NCI-H128 (cell line): Measurements from ENCODE around the gene ARHGAP23.
A peak's percentile ranks its signal among the peaks of the same experiment; 100 is the strongest.
"Not testable (repeated sequence)": the region's sequence is repeated elsewhere in the genome, so short reads cannot be mapped to it uniquely, and the experiment has no call there.

Source experiments
- DNase-seq: peaks from one replicate; lab custom pipeline; 2025; ENCODE audit not compliant: unreplicated experiment; lab: John Stamatoyannopoulos, UW

Gene ARHGAP23

DNA sequence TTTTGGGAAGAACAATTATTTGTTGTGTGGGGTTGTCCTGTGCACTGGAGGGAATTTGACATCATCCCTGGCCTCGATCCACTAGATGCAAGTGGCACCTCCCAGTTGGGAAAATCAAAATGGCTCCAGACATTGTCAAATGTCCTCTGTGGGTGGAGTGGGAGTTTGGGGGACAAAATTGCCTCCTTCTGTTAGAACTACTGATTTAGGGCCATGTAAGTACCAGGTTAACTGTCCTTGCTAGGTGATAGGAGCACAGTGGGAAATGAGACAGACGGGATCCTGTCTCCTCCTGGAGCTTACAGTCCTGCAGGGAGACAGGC lies 56.8 kb downstream of the ARHGAP23 start:
- DNase-seq = no peak

DNA sequence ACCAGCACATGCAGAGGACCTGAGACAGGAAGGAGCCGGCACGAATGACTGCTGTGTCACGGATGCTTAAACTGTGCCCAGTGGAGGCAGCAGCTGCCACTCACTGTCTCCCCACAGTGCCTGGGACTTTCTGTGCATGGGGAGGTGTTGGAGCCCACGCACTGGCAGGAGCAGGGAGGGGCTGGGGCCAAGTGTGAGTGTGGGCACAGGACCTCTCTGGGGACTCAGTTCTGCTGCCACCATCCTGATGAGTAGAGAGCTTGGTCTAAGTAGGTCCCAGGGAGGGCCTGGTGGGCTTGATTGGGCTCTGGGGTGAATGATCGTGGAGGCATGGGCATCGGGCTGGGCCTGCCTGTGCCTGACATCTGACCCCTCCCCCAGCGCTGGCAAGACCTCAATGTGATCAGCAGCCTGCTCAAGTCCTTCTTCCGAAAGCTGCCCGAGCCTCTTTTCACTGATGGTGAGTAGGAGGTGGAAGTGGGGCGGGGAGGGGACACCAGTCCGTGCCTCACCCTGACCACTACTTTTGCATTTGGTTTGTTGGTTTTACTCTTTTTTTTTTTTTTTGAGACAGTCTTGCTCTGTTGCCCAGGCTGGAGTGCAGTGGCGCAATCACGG lies 57.5 kb downstream of the ARHGAP23 start:
- DNase-seq = not testable (repeated sequence)

GRCh38 chr17:38489774-38490173 lies 61.5 kb downstream of the ARHGAP23 start:
- DNase-seq = not testable (repeated sequence)

DNA sequence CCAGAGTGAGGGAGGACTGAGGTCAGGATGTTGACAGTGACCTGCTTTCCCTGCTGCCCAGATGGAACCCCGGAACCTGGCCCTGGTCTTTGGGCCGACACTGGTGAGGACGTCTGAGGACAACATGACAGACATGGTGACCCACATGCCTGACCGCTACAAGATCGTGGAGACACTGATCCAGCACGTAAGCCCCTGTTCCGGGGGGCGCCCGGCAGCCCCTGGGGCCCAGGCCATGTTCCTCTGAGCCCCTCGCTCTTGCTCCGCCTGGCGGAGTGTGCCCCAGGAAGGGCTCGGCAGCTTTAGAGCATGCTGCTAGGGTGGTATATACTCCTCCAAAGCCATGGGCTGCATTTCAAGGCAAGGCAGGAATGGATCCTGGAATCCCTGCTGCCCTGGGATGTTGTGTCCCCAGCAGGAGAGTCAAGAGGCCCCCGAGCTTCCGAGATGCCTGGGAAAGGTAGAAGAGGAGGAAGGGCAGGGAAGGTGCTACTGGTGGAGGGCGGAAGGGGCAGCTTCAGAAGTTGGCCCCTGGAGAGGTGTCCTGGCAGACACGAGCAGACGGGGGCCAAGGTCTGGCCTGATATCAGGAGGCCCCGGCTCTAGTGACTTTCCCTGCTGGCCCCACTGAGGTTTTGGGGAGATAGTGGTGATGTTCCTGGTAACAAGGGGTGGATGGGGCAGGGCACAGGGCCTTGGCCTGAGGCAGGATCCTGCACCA lies 63.2 kb downstream of the ARHGAP23 start:
- not testable (repeated sequence) for DNase-seq

DNA sequence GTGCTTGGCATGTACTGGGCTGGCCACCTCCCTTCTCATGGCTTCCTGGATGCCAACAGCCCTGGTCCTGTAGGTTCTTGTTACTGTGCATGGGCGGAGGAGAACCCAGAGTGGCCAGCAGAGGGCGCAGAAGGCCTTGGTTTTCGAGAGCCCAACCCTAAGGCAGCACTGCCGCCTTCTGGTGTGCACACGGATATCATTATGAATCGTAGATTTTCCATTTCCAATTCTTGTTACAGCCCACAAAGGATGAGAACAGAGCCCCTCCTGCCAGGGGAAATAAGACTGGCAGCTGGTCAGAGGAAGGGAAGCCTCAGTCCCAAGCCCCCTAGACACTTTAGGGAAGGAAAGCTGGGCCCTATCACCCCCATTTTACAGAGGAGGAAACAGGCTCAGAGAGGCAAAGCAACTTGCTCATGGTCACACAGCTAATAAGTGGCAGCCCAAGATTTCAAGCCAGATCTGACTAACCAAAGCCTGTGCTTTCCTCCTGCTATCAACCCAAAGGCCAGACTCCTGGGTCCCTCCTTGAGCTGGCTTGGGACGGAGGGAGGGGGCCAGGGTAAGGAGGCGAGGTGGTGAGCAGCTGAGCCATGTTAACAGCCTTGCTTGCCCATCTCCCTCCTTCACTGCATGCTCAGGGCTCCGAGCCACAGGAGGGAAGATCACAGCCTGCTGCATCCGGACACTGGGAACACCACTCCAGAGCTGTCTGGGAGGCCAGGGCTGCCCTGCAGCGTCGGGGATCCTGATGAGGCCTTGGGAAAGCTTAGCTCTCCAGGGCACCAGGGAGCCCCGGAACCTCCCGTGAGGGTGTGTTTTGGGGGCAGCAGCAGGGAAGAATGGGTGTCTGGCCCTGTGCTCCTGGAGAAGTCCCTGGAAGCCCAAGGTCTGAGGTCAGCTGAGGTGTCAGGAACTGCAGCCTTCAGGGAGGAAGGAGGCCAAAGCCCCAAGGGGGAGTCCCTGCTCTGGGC lies 64.1 kb downstream of the ARHGAP23 start:
- peak; percentile 45 for DNase-seq

GRCh38 chr17:38494152-38494551 lies 65.9 kb downstream of the ARHGAP23 start:
- not testable (repeated sequence) for DNase-seq

- not testable (repeated sequence) for DNase-seq
Observed at GRCh38 chr17:38497656-38498055, 69.4 kb downstream of the ARHGAP23 start.

DNA sequence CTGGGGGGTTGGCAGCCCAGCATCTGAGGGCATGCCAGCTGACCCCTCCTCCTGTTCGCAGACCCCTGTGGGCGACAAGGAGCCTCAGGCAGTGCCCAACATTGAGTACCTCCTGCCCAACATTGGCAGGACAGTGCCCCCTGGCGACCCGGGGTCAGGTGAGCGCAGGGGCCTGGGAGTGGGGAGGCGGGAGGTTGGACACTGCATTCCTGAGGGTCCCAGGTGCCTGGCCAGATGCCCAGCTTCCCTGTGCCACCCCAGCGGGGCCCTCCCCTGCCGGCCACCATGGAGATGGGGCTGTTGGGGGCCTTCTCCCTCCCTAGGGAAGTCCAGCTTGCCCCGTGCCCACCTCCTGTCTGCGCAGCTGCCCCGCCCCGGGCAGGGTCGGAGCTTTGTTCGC lies 70.1 kb downstream of the ARHGAP23 start:
- no peak for DNase-seq

- DNase-seq = not testable (repeated sequence)
Observed at GRCh38 chr17:38499230-38499629, 71.0 kb downstream of the ARHGAP23 start.

- DNase-seq = not testable (repeated sequence)
Observed at GRCh38 chr17:38501718-38502117, 73.5 kb downstream of the ARHGAP23 start.

DNA sequence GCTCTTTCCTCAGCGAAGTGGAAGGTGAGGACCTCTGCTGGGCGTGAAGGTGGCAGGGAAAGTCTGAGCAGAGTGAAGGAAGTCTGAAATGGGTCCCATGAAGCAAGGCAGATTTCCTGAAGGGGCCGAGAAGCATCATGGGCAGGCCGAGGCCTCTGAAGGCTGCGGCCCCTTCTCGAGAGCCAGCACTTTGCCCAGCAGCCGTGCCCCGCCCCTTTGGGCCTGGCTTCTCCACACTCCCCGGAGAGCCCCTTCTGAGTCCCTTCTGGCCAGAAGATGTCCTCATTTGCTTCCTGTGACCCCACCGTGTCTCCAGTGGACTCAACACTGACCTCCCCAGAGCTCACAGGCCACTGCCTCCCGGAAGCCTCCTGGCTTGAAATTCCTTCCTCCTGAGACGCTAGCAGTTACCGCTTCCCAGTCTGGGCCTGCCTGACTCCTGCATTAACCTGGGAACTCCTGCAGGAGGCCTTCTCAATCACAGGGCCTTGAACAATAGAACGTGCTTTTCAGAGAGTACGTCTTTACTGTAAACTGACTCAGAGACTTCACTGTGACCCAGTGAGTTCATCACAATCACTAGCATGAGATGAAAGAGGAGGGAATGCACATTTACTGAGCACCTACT lies 75.1 kb downstream of the ARHGAP23 start:
- not testable (repeated sequence) for DNase-seq

DNA sequence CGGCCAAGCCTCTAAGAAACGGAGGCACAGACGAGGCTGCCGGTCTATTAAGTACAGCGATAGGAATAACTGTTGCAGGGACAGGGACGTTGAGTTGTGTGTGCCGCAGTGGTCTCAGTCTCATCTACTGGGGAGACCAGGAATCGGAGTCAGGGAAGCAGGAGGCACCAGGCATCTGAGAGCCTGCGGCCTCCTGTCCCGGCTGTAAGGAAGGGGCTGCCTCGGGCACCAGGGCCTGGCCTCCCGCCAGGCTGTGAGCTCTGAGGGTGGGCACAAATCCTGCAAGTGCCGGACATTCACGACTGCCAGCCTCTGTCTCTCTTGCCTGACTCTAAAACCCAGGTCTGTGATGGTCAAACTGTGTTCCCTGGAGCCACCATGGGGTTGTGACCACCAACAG lies 76.0 kb downstream of the ARHGAP23 start:
- no peak for DNase-seq

DNA sequence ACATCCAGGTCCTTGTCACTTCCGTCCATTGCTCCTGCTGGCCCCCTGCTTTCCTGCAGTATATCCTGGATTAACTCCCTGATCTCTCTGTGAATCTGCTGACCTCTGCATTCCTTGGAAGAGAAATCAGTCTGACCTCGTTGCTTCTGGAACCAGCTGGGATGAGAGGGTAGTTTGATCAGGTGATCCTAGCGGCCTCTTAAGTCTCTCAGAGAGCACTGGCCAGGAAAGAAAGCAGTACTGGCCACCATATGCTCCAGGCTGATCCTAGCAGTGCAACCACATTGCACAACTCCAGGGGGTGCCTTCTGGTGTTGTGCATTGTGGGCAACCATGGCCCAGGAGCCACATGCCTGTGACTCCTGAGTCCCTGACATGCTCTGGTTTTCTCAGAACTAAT lies 79.2 kb downstream of the ARHGAP23 start:
- DNase-seq = no peak

GRCh38 chr17:38507921-38508569 lies 79.8 kb downstream of the ARHGAP23 start:
- DNase-seq = no peak

DNA sequence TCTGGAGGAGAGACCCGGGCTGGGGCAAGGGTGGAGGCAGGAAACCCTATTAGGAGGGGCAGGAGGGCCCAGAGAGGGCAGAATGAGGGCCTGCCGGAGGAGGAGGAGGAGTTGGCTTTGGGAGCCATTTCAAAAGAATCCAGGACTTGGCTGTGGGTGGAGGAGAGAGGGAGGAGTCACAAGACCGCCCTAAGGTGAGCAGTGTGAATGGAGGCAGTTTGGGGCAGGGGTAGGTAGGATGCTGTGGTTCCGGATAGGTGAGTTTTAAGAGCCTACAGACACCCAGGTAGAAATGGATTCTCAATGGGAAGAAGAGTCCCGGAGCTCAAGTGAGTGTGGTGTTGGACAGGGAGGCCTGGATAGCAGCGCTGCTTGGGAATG lies 80.3 kb downstream of the ARHGAP23 start:
- no peak for DNase-seq

DNA sequence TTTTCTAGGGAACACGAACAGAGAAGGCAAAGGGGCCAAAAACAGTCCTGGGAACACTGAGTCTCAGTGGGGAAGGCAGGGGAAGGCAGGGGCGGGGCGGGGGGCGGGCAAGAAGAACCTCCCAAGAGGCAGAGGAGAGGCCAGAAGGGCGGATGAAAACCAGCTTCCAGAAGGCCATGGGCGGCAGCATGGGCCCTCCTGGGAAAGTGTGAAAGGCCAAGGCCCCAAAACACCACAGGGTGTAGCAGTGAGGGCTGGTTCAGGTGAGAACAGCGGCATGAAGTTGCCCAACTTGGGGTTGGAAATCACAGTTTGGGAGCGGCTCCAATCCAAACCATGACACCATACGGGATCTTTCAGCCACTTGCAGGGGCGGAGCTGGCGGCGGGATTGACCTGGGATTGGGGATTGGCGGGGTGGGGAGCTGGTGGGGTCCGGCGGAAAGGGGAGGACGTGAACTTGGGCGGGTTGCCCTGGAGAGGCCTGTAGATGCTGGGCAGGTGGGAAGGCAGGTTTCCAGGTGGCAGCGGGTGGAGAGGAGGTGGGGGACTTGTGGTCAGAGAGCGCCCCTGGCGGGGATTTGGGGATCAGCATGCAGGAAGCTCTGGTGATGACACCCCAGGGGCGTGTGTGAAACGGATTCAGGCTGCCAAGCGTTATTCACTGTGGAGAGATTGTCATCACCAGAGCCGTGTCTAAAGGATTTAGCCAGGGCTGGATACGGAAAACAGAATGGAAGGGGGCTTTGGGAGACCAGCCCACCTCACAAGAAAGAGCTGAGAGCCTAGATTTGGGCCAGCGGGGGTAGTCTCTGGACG lies 80.9 kb downstream of the ARHGAP23 start:
- DNase-seq = no peak

- no peak for DNase-seq
Observed at GRCh38 chr17:38509772-38510420, 81.6 kb downstream of the ARHGAP23 start.

GRCh38 chr17:38510421-38511149 lies 82.3 kb downstream of the ARHGAP23 start:
- no peak for DNase-seq
